DOHH2 (cell line): ENCODE results near the gene TMEM161B.

ENCODE experiments used
- H3F3A ChIP-seq: fragments of 200-600 bp; sonication (generic), shearing (Covaris generic); 2 replicates; pipeline ENCODE4 v1.6.0; 2016; ENCODE audit warnings: antibody characterized with exemption, mild to moderate bottlenecking; ENCODE audit not compliant: control insufficient read depth, insufficient read depth
- H3K27ac ChIP-seq: fragments of 200-600 bp; sonication (generic); 2 replicates; pipeline ENCODE4 v1.5.1; 2014; ENCODE audit warnings: low read depth, mild to moderate bottlenecking, low read length, moderate library complexity
- H3K27me3 ChIP-seq: fragments of 200-600 bp; sonication (generic); 2 replicates; pipeline ENCODE4 v1.6.1; 2014; ENCODE audit warnings: mild to moderate bottlenecking, low read length, mixed read lengths; ENCODE audit not compliant: control insufficient read depth
- H3K36me3 ChIP-seq: fragments of 200-600 bp; sonication (generic); 2 replicates; pipeline ENCODE4 v1.6.1; 2014; ENCODE audit warnings: mild to moderate bottlenecking, low read length, moderate library complexity, mixed read lengths; ENCODE audit not compliant: control insufficient read depth
- H3K4me1 ChIP-seq: fragments of 200-600 bp; sonication (generic); 2 replicates; pipeline ENCODE4 v1.6.1; 2014; ENCODE audit warnings: mild to moderate bottlenecking, low read length, mixed read lengths; ENCODE audit not compliant: control insufficient read depth
- H3K4me2 ChIP-seq: fragments of 200-600 bp; sonication (generic); 2 replicates; pipeline ENCODE4 v1.6.0; 2014; ENCODE audit warnings: mild to moderate bottlenecking, low read length, moderate library complexity
- H3K4me3 ChIP-seq: fragments of 200-600 bp; sonication (generic); 2 replicates; pipeline ENCODE4 v1.5.1; 2014; ENCODE audit warnings: mild to moderate bottlenecking, low read length, mixed read lengths
- H3K79me2 ChIP-seq: fragments of 200-600 bp; sonication (generic); 2 replicates; pipeline ENCODE4 v1.6.1; 2014; ENCODE audit warnings: mild to moderate bottlenecking, low read length, mixed read lengths; ENCODE audit not compliant: control insufficient read depth
- H3K9me2 ChIP-seq: fragments of 200-600 bp; sonication (generic); replicated peaks from 2 replicates; pipeline ENCODE4 v1.6.1; 2014; ENCODE audit warnings: mild to moderate bottlenecking, low read length, mixed read lengths; ENCODE audit not compliant: control insufficient read depth
- H3K9me3 ChIP-seq: fragments of 200-600 bp; sonication (generic); 2 replicates; pipeline ENCODE4 v1.6.1; 2014; ENCODE audit warnings: antibody characterized with exemption, low read length, mixed read lengths; ENCODE audit not compliant: control insufficient read depth, insufficient read depth
- H4K20me1 ChIP-seq: fragments of 200-600 bp; sonication (generic); 2 replicates; pipeline ENCODE4 v1.6.0; 2014; ENCODE audit warnings: low read depth, mild to moderate bottlenecking, antibody characterized with exemption, low read length, moderate library complexity; ENCODE audit not compliant: control insufficient read depth, insufficient read depth
- CTCF ChIP-seq: fragments of 200-600 bp; sonication (generic); IDR thresholded peaks from one replicate; pipeline ENCODE4 v1.5.1; 2014; ENCODE audit warnings: antibody characterized with exemption, mild to moderate bottlenecking, low read depth, low read length; ENCODE audit not compliant: poor library complexity, severe bottlenecking
- EZH2phosphoT487 ChIP-seq: fragments of 200-600 bp; sonication (generic); IDR thresholded peaks from 2 replicates; pipeline ENCODE4 v1.6.1; 2017; ENCODE audit warnings: borderline replicate concordance, mild to moderate bottlenecking, antibody characterized with exemption, low read length, moderate library complexity, mixed read lengths

Gene TMEM161B

GRCh38 chr5:88258636-88259035 lies 10.0 kb downstream of the TMEM161B start:
- H3K36me3 ChIP-seq = peaks cover 49% of the 10 kb centered on the region
- no peak overlapping the region for H3K27ac ChIP-seq
- H3K9me3 ChIP-seq = 0 out of 2 replicates have a peak, but pooled peaks cover 3% of the 10 kb centered on the region
- H3K79me2 ChIP-seq = peaks cover 98% of the 10 kb centered on the region
- no peak for TF ChIP-seq EZH2phosphoT487
- TF ChIP-seq CTCF = no peak
- no peak overlapping the region for H3K4me3 ChIP-seq
- H3K4me1 ChIP-seq = no peaks in the 10 kb centered on the region
- no peaks in the 10 kb centered on the region for H3K27me3 ChIP-seq
- H3F3A ChIP-seq = no peaks in the 10 kb centered on the region
- H3K4me2 ChIP-seq = no peak overlapping the region
- no peaks in the 10 kb centered on the region for H3K9me2 ChIP-seq
- H4K20me1 ChIP-seq = no peaks in the 10 kb centered on the region

GRCh38 chr5:88256872-88257271 lies 11.8 kb downstream of the TMEM161B start:
- Histone ChIP-seq H3F3A (no peaks in the 10 kb centered on the region), H4K20me1 (no peaks in the 10 kb centered on the region), H3K9me3 (no peaks in the 10 kb centered on the region), H3K36me3 (peaks cover 41% of the 10 kb centered on the region), H3K9me2 (no peaks in the 10 kb centered on the region), H3K4me1 (no peaks in the 10 kb centered on the region), H3K27ac (no peak overlapping the region), H3K79me2 (peaks cover 98% of the 10 kb centered on the region), H3K4me2 (no peak overlapping the region), H3K27me3 (no peaks in the 10 kb centered on the region), H3K4me3 (no peak overlapping the region)
- TF ChIP-seq CTCF = no peak
- no peak for TF ChIP-seq EZH2phosphoT487

GRCh38 chr5:88256037-88256436 lies 12.6 kb downstream of the TMEM161B start:
- no peaks in the 10 kb centered on the region for H3F3A ChIP-seq
- H3K27me3 ChIP-seq = no peaks in the 10 kb centered on the region
- H3K9me2 ChIP-seq = no peaks in the 10 kb centered on the region
- no peaks in the 10 kb centered on the region for H4K20me1 ChIP-seq
- peaks cover 40% of the 10 kb centered on the region for H3K36me3 ChIP-seq
- no peaks in the 10 kb centered on the region for H3K9me3 ChIP-seq
- H3K4me2 ChIP-seq = no peak overlapping the region
- no peak overlapping the region for H3K4me3 ChIP-seq
- H3K27ac ChIP-seq = no peak overlapping the region
- no peak for TF ChIP-seq CTCF
- no peaks in the 10 kb centered on the region for H3K4me1 ChIP-seq
- H3K79me2 ChIP-seq = peaks cover 98% of the 10 kb centered on the region

GRCh38 chr5:88254320-88254719 lies 14.3 kb downstream of the TMEM161B start:
- Histone ChIP-seq H3K9me2 (no peaks in the 10 kb centered on the region), H3K79me2 (peaks cover 98% of the 10 kb centered on the region), H3K27ac (no peak overlapping the region), H3K36me3 (peaks cover 47% of the 10 kb centered on the region), H4K20me1 (0 out of 2 replicates have a peak, but pooled peaks cover 3% of the 10 kb centered on the region), H3K9me3 (no peaks in the 10 kb centered on the region), H3K27me3 (no peaks in the 10 kb centered on the region), H3F3A (no peaks in the 10 kb centered on the region), H3K4me1 (no peaks in the 10 kb centered on the region), H3K4me2 (no peak overlapping the region), H3K4me3 (no peak overlapping the region)
- TF ChIP-seq CTCF (no peak), EZH2phosphoT487 (no peak)
